Panc1 (cell line): ENCODE data around the gene TNFAIP2. TPM values are rescaled to one million over a fixed set of nuclear protein-coding genes. Genes with fewer than 3 reads are reported as not detected.
"Not testable (repeated sequence)": the region's sequence is repeated elsewhere in the genome, so short reads cannot be mapped to it uniquely, and the experiment has no call there.

Experiments
- ATAC-seq: fragments of 200-7000 bp; cut with Tn5 transposase; 2 replicates; pipeline ENCODE4 v1.9.1; 2020; ENCODE audit warnings: mild to moderate bottlenecking, moderate library complexity
- BruUV-seq: library from RNA; stranded (reverse); fragments of 400-500 nt; replicated peaks from 2 replicates; lab custom pipeline; 2021; lab: Mats Ljungman, UMichigan
- CTCF ChIA-PET: fragments of 300-600 bp; sonication (Branson Sonifier 250); formaldehyde crosslinking; loops from one replicate; lab custom pipeline; 2022; ENCODE audit warnings: antibody characterized with exemption; lab: Charles Lee
- POLR2A ChIA-PET: fragments of 300-600 bp; sonication (Branson Sonifier 250); formaldehyde crosslinking; loops from one replicate; lab custom pipeline; 2022; ENCODE audit warnings: antibody characterized with exemption; lab: Charles Lee
- DNase-seq: peaks from one replicate; pipeline ENCODE4 v3.0.0-alpha.2; 2010; ENCODE audit warnings: low read depth, low spot score
- H3K27ac ChIP-seq: 2 replicates; pipeline ENCODE4 v1.5.1; 2011; ENCODE audit warnings: mild to moderate bottlenecking, low read length, inconsistent platforms
- H3K27me3 ChIP-seq: fragments of 200-500 bp; sonication (Bioruptor generic); 2 replicates; pipeline ENCODE4 v1.6.0; 2014; ENCODE audit warnings: low read length, inconsistent platforms; ENCODE audit not compliant: control insufficient read depth, insufficient read depth
- H3K36me3 ChIP-seq: fragments of 200-500 bp; sonication (Bioruptor generic); 2 replicates; pipeline ENCODE4 v1.5.1; 2014; ENCODE audit warnings: inconsistent platforms, mild to moderate bottlenecking, low read length, moderate library complexity; ENCODE audit not compliant: control insufficient read depth, insufficient read depth
- H3K4me1 ChIP-seq: 2 replicates; pipeline ENCODE4 v1.5.1; 2011; ENCODE audit warnings: inconsistent platforms, mild to moderate bottlenecking, low read length, moderate library complexity; ENCODE audit not compliant: control insufficient read depth, insufficient read depth
- H3K4me3 ChIP-seq, 2 experiments: 2 replicates each; pipeline ENCODE4 v1.5.1; 2011 to 2012; ENCODE audit warnings: low read depth in 2 of 2, low read length in 2 of 2, mild to moderate bottlenecking in 2 of 2, inconsistent platforms in 1 of 2, moderate library complexity in 1 of 2
- H3K9me3 ChIP-seq: fragments of 200-500 bp; sonication (Bioruptor generic); 2 replicates; pipeline ENCODE4 v1.5.1; 2014; ENCODE audit warnings: low read depth, mild to moderate bottlenecking, inconsistent platforms, low read length, moderate library complexity; ENCODE audit not compliant: control insufficient read depth, insufficient read depth
- CTCF ChIP-seq: fragments of 450-650 bp; IDR thresholded peaks from 2 replicates; pipeline ENCODE4 v1.5.1; 2017; ENCODE audit warnings: mild to moderate bottlenecking
- POLR2AphosphoS5 ChIP-seq: IDR thresholded peaks from 2 replicates; pipeline ENCODE4 v1.6.1; 2012; ENCODE audit warnings: mild to moderate bottlenecking, low read depth, low read length, moderate library complexity
- SIN3A ChIP-seq: IDR thresholded peaks from 2 replicates; pipeline ENCODE4 v1.6.1; 2012; ENCODE audit warnings: low read depth, mild to moderate bottlenecking, low read length, moderate library complexity, borderline replicate concordance; ENCODE audit not compliant: insufficient read depth
- TCF7L2 ChIP-seq: IDR thresholded peaks from 2 replicates; pipeline ENCODE4 v1.6.1; 2011; ENCODE audit warnings: mild to moderate bottlenecking, low read depth, low read length, inconsistent platforms
- in situ Hi-C: cut with HindIII; loops from 2 replicates; pipeline ENCODE4 v1.10.0; 2016; ENCODE audit warnings: low sequenced_read_pairs, low pct_unique_long_range_greater_than_20kb
- intact Hi-C: fragments of 100-400 bp; cut with micrococcal nuclease; formaldehyde crosslinking; loops from one replicate; pipeline ENCODE4 v1.10.0; 2022; ENCODE audit not compliant: unreplicated experiment
- total RNA-seq: library from RNA; stranded (reverse); gene quantifications from one replicate; pipeline ENCODE4 v1.2.1, GENCODE V29; 2021; ENCODE audit not compliant: unreplicated experiment
- TF ChIP-seq, protein P1 (sequence below), 2 experiments: IDR thresholded peaks; 2 replicates each; pipeline ENCODE4 v1.6.1; 2011 to 2012; ENCODE audit warnings: low read depth in 2 of 2, control low read depth in 1 of 2, low read length in 1 of 2, mild to moderate bottlenecking in 1 of 2, moderate library complexity in 1 of 2; ENCODE audit not compliant: insufficient read depth in 1 of 2

Gene TNFAIP2
- total RNA-seq, 1 experiment from 2014 or later, result 491 TPM

GRCh38 chr14:103115845-103116572 is 7.3 kb upstream of the TNFAIP2 start:
- CTCF ChIA-PET, result interaction anchor here (0.6 to 1.4 kb wide), 2 partner anchors 11 to 73 kb away, joined by 3 to 4 read pairs; no protein-coding TSS in a partner anchor
- peak overlapping the region; percentile 20 for H3K27ac ChIP-seq

GRCh38 chr14:103116636-103117035 is 6.6 kb upstream of the TNFAIP2 start:
- intact Hi-C loops (no loop called here), in situ Hi-C loops (no loop called here)
- no peak for DNase-seq
- H3K4me3 ChIP-seq, result no peak overlapping the region
- peak overlapping the region; percentile 20; the same call in 1 of the 2 replicates for H3K27ac ChIP-seq
- H3K27me3 ChIP-seq, result no peaks in the 10 kb centered on the region
- ChIA-PET POLR2A (no interaction called here), CTCF (interaction anchor here (1.4 kb wide), 1 partner anchor 12 kb away, joined by 4 read pairs; no protein-coding TSS in a partner anchor)
- no peak for ATAC-seq
- TF ChIP-seq SIN3A (no peak), CTCF (no peak), TCF7L2 (no peak), POLR2AphosphoS5 (no peak)
- TF ChIP-seq, protein P1, sequence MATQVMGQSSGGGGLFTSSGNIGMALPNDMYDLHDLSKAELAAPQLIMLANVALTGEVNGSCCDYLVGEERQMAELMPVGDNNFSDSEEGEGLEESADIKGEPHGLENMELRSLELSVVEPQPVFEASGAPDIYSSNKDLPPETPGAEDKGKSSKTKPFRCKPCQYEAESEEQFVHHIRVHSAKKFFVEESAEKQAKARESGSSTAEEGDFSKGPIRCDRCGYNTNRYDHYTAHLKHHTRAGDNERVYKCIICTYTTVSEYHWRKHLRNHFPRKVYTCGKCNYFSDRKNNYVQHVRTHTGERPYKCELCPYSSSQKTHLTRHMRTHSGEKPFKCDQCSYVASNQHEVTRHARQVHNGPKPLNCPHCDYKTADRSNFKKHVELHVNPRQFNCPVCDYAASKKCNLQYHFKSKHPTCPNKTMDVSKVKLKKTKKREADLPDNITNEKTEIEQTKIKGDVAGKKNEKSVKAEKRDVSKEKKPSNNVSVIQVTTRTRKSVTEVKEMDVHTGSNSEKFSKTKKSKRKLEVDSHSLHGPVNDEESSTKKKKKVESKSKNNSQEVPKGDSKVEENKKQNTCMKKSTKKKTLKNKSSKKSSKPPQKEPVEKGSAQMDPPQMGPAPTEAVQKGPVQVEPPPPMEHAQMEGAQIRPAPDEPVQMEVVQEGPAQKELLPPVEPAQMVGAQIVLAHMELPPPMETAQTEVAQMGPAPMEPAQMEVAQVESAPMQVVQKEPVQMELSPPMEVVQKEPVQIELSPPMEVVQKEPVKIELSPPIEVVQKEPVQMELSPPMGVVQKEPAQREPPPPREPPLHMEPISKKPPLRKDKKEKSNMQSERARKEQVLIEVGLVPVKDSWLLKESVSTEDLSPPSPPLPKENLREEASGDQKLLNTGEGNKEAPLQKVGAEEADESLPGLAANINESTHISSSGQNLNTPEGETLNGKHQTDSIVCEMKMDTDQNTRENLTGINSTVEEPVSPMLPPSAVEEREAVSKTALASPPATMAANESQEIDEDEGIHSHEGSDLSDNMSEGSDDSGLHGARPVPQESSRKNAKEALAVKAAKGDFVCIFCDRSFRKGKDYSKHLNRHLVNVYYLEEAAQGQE (IDR thresholded peaks at IDR 0.05; ENCODE audit: insufficient read depth in 1 of 2, low read depth in 2 of 2, low read length in 1 of 2), result no peak
- H3K36me3 ChIP-seq, result no peaks in the 10 kb centered on the region
- no TSS peak for BruUV-seq
- peaks cover 62% of the 10 kb centered on the region for H3K4me1 ChIP-seq
- H3K9me3 ChIP-seq, result no peaks in the 10 kb centered on the region

More at GRCh38 chr14:103115845-103116572, 7.3 kb upstream of the TNFAIP2 start:
- Histone ChIP-seq H3K4me1 (peaks cover 62% of the 10 kb centered on the region), H3K9me3 (no peaks in the 10 kb centered on the region), H3K36me3 (no peaks in the 10 kb centered on the region), H3K27me3 (no peaks in the 10 kb centered on the region), H3K4me3 (no peak overlapping the region)
- no peak for DNase-seq
- ATAC-seq, result 0 out of 2 replicates have a peak, but pooled peaks have one; percentile 4
- POLR2A ChIA-PET, result no interaction called here
- no peak for TF ChIP-seq SIN3A
- no peak for TF ChIP-seq TCF7L2
- intact Hi-C loops (no loop called here), in situ Hi-C loops (no loop called here)
- no TSS peak for BruUV-seq

- POLR2A ChIA-PET, in situ Hi-C loops, H3K4me3 ChIP-seq, H3K9me3 ChIP-seq, CTCF ChIA-PET, ATAC-seq, BruUV-seq, H3K27me3 ChIP-seq, H3K36me3 ChIP-seq, DNase-seq, intact Hi-C loops: not testable (repeated sequence)
- H3K4me1 ChIP-seq, result peaks cover 57% of the 10 kb centered on the region
- 0 out of 2 replicates have a peak overlapping the region, but pooled peaks have one; percentile 2 for H3K27ac ChIP-seq
These were observed 5.8 kb upstream of the TNFAIP2 start for GRCh38 chr14:103117499-103117898.
